Mesenchymal stem cell (in vitro differentiated cells and primary cell): ENCODE results near the gene AP1S2.
A peak's percentile ranks its signal among the peaks of the same experiment; 100 is the strongest.

Experiments used
- DNase-seq: peaks from one replicate; pipeline ENCODE4 v3.0.0-alpha.2; 2013
- H2AFZ ChIP-seq: one replicate; pipeline ENCODE4 v1.6.1; 2013; ENCODE audit warnings: low read depth, mild to moderate bottlenecking, control low read depth, inconsistent platforms, low read length, moderate library complexity
- H2AK5ac ChIP-seq: 2 replicates; pipeline ENCODE4 v1.6.1; 2013; ENCODE audit warnings: low read length, moderate library complexity, mild to moderate bottlenecking, inconsistent platforms; ENCODE audit not compliant: severe bottlenecking
- H2BK120ac ChIP-seq: one replicate; pipeline ENCODE4 v1.6.1; 2013; ENCODE audit warnings: low read depth, mild to moderate bottlenecking, inconsistent platforms, low read length, moderate library complexity
- H2BK12ac ChIP-seq, 2 experiments: one replicate each; pipeline ENCODE4 v1.6.1; 2013; ENCODE audit warnings: inconsistent platforms in 2 of 2, low read length in 2 of 2, mild to moderate bottlenecking in 2 of 2, moderate library complexity in 2 of 2, control low read depth in 1 of 2
- H2BK15ac ChIP-seq: one replicate; pipeline ENCODE4 v1.6.1; 2013; ENCODE audit warnings: mild to moderate bottlenecking, low read depth, inconsistent platforms; ENCODE audit not compliant: poor library complexity, severe bottlenecking
- H2BK5ac ChIP-seq: 2 replicates; pipeline ENCODE4 v1.6.1; 2013; ENCODE audit warnings: low read depth, mild to moderate bottlenecking, low read length, control low read depth, inconsistent platforms; ENCODE audit not compliant: poor library complexity, severe bottlenecking
- H3K14ac ChIP-seq, 2 experiments: one replicate each; pipeline ENCODE4 v1.6.1; 2013; ENCODE audit warnings: inconsistent platforms in 2 of 2, low read length in 2 of 2, control low read depth in 1 of 2, mild to moderate bottlenecking in 1 of 2, moderate library complexity in 1 of 2
- H3K18ac ChIP-seq, 2 experiments: one replicate each; pipeline ENCODE4 v1.6.1; 2013; ENCODE audit warnings: inconsistent platforms in 2 of 2, low read length in 2 of 2, control low read depth in 1 of 2, low read depth in 1 of 2, mild to moderate bottlenecking in 1 of 2
- H3K23ac ChIP-seq, 2 experiments: one replicate each; pipeline ENCODE4 v1.6.1; 2013; ENCODE audit warnings: inconsistent platforms in 2 of 2, low read length in 2 of 2, mild to moderate bottlenecking in 2 of 2, moderate library complexity in 2 of 2, control low read depth in 1 of 2
- H3K27ac ChIP-seq: 2 replicates; pipeline ENCODE4 v1.5.1; 2013; ENCODE audit warnings: mild to moderate bottlenecking, moderate library complexity, low read length, control low read depth, inconsistent platforms; ENCODE audit not compliant: poor library complexity, severe bottlenecking
- H3K27me3 ChIP-seq, 2 experiments: 2 replicates each; pipeline versions ENCODE4 v1.6.1 to v1.7.0; 2013; ENCODE audit warnings: low read length in 2 of 2, mild to moderate bottlenecking in 2 of 2, moderate library complexity in 2 of 2, control low read depth in 1 of 2, inconsistent platforms in 1 of 2; ENCODE audit not compliant: control insufficient read depth in 1 of 2, insufficient read depth in 1 of 2
- H3K36me3 ChIP-seq, 2 experiments: 2 replicates each; pipeline versions ENCODE4 v1.6.1 to v1.7.0; 2013; ENCODE audit warnings: low read length in 2 of 2, control low read depth in 1 of 2, inconsistent platforms in 1 of 2, low read depth in 1 of 2, mild to moderate bottlenecking in 1 of 2; ENCODE audit not compliant: insufficient read depth in 2 of 2, control insufficient read depth in 1 of 2
- H3K4ac ChIP-seq, 2 experiments: one replicate each; pipeline ENCODE4 v1.6.1; 2013; ENCODE audit warnings: inconsistent platforms in 2 of 2, low read length in 2 of 2, mild to moderate bottlenecking in 2 of 2, moderate library complexity in 2 of 2, control low read depth in 1 of 2, low read depth in 1 of 2
- H3K4me1 ChIP-seq: 2 replicates; pipeline ENCODE4 v1.6.1; 2013; ENCODE audit warnings: low read depth, low read length, control low read depth; ENCODE audit not compliant: control insufficient read depth, insufficient read depth
- H3K4me2 ChIP-seq: 2 replicates; pipeline ENCODE4 v1.6.1; 2013; ENCODE audit warnings: low read length, mild to moderate bottlenecking, inconsistent platforms; ENCODE audit not compliant: poor library complexity, severe bottlenecking
- H3K4me3 ChIP-seq, 2 experiments: 2 replicates each; pipeline versions ENCODE4 v1.5.1 to v1.7.0; 2013; ENCODE audit warnings: low read length in 2 of 2, mild to moderate bottlenecking in 2 of 2, control low read depth in 1 of 2, low read depth in 1 of 2; ENCODE audit not compliant: insufficient read depth in 1 of 2
- H3K79me1 ChIP-seq: replicated peaks from 2 replicates; pipeline ENCODE4 v1.6.1; 2013; ENCODE audit warnings: mild to moderate bottlenecking, control low read depth, low read length, inconsistent platforms; ENCODE audit not compliant: poor library complexity, severe bottlenecking
- H3K9ac ChIP-seq: 2 replicates; pipeline ENCODE4 v1.7.0; 2013; ENCODE audit warnings: mild to moderate bottlenecking, low read length, moderate library complexity
- H3K9me3 ChIP-seq: 2 replicates; pipeline ENCODE4 v1.7.0; 2013; ENCODE audit warnings: mild to moderate bottlenecking, low read length; ENCODE audit not compliant: control insufficient read depth
- H4K8ac ChIP-seq: one replicate; pipeline ENCODE4 v1.6.1; 2013; ENCODE audit warnings: inconsistent platforms, mild to moderate bottlenecking, low read length, moderate library complexity
- H4K91ac ChIP-seq: one replicate; pipeline ENCODE4 v1.6.1; 2013; ENCODE audit warnings: mild to moderate bottlenecking, low read length, inconsistent platforms
- WGBS: methylation state at CpG from one replicate; pipeline ENCODE4 v1.1.7; 2013; ENCODE audit warnings: mixed read lengths; 5-methylcytosine and 5-hydroxymethylcytosine counted together

Gene AP1S2

GRCh38 chrX:15804563-15804962 lies 50.0 kb downstream of the AP1S2 start:
- Histone ChIP-seq H3K4me3 (no peak overlapping the region), H4K8ac (no peak overlapping the region), H3K9me3 (no peaks in the 10 kb centered on the region), H3K36me3 (peaks cover 0 to 66% of the 10 kb centered on the region in 2 experiments), H3K79me1 (no peaks in the 10 kb centered on the region), H3K18ac (no peak overlapping the region), H3K27me3 (no peaks in the 10 kb centered on the region), H2BK12ac (no peak overlapping the region), H3K23ac (no peak overlapping the region), H3K9ac (no peak overlapping the region), H3K4me2 (no peak overlapping the region), H2BK120ac (no peak overlapping the region), H2BK5ac (no peak overlapping the region), H3K27ac (no peak overlapping the region), H4K91ac (no peak overlapping the region), H3K14ac (no peak overlapping the region), H2BK15ac (no peak overlapping the region), H3K4me1 (no peaks in the 10 kb centered on the region), H2AK5ac (no peak overlapping the region), H2AFZ (no peak overlapping the region), H3K4ac (no peak overlapping the region)
- DNase-seq = no peak

GRCh38 chrX:15797707-15798106 lies 56.9 kb downstream of the AP1S2 start:
- no peaks in the 10 kb centered on the region for H3K79me1 ChIP-seq
- no peak overlapping the region for H2AFZ ChIP-seq
- no peaks in the 10 kb centered on the region for H3K4me1 ChIP-seq
- H2BK12ac ChIP-seq = no peak overlapping the region
- H3K4me3 ChIP-seq = no peak overlapping the region
- H3K18ac ChIP-seq = no peak overlapping the region
- H3K4me2 ChIP-seq = no peak overlapping the region
- H3K27ac ChIP-seq = no peak overlapping the region
- H2BK120ac ChIP-seq = no peak overlapping the region
- H3K14ac ChIP-seq = no peak overlapping the region
- peaks cover 3 to 57% of the 10 kb centered on the region in 2 experiments for H3K36me3 ChIP-seq
- WGBS = 97% methylated on average over 3 of the region's 4 CpGs
- H3K23ac ChIP-seq = no peak overlapping the region
- no peaks in the 10 kb centered on the region for H3K9me3 ChIP-seq
- H3K27me3 ChIP-seq = no peaks in the 10 kb centered on the region
- no peak for DNase-seq
- no peak overlapping the region for H2BK5ac ChIP-seq
- H4K91ac ChIP-seq = no peak overlapping the region
- H3K9ac ChIP-seq = no peak overlapping the region
- no peak overlapping the region for H4K8ac ChIP-seq
- H3K4ac ChIP-seq = no peak overlapping the region
- H2BK15ac ChIP-seq = no peak overlapping the region
- H2AK5ac ChIP-seq = no peak overlapping the region

GRCh38 chrX:15790769-15791290 lies 63.8 kb downstream of the AP1S2 start:
- Histone ChIP-seq H2BK15ac (no peak overlapping the region), H2AFZ (peak overlapping the region; percentile 82), H2BK120ac (no peak overlapping the region), H4K8ac (peak overlapping the region; percentile 72), H3K9ac (peak overlapping the region; percentile 92), H3K4me1 (no peaks in the 10 kb centered on the region), H3K9me3 (no peaks in the 10 kb centered on the region), H3K14ac (no peak overlapping the region), H3K36me3 (peaks cover 3 to 28% of the 10 kb centered on the region in 2 experiments), H3K27me3 (no peaks in the 10 kb centered on the region), H4K91ac (no peak overlapping the region), H2AK5ac (no peak overlapping the region), H3K27ac (peak overlapping the region; percentile 91), H3K4ac (peak overlapping the region in 1 of 2 experiments; percentile 51), H2BK12ac (no peak overlapping the region), H3K79me1 (no peaks in the 10 kb centered on the region), H3K18ac (peak overlapping the region; percentile 62 to 96), H3K4me3 (peak overlapping the region; percentile 79 to 99), H2BK5ac (no peak overlapping the region), H3K23ac (no peak overlapping the region), H3K4me2 (peak overlapping the region; percentile 43)
- 1% methylated on average over 7 of the region's 15 CpGs for WGBS
- DNase-seq = no peak

GRCh38 chrX:15789979-15790768 lies 64.4 kb downstream of the AP1S2 start, which contains the start of gene ZRSR2:
Gene ZRSR2, plus strand, starts transcription at chrX:15790484. Its CDS starts 12 bp downstream, at chrX:15790496.
- H3K9ac ChIP-seq = peak within 1 kb of the TSS; percentile 92
- peak within 1 kb of the TSS; percentile 91 for H3K27ac ChIP-seq
- H3K9me3 ChIP-seq = no peaks in the 10 kb centered on the region
- H2BK120ac ChIP-seq = no peak within 1 kb of the TSS
- H3K23ac ChIP-seq = no peak within 1 kb of the TSS
- no peak within 1 kb of the TSS for H2BK5ac ChIP-seq
- H3K14ac ChIP-seq = peak within 1 kb of the TSS in 1 of 2 experiments; percentile 60
- peak within 1 kb of the TSS; percentile 79 to 99 for H3K4me3 ChIP-seq
- peak within 1 kb of the TSS in 1 of 2 experiments; percentile 42 for H2BK12ac ChIP-seq
- peak within 1 kb of the TSS; percentile 82 for H2AFZ ChIP-seq
- H3K4me1 ChIP-seq = no peaks in the 10 kb centered on the region
- peak within 1 kb of the TSS; percentile 81 for H3K4me2 ChIP-seq
- no peak within 1 kb of the TSS for H2AK5ac ChIP-seq
- peak within 1 kb of the TSS; percentile 50 for H4K91ac ChIP-seq
- no peaks in the 10 kb centered on the region for H3K27me3 ChIP-seq
- WGBS = 2% methylated on average over 34 of the region's 55 CpGs
- peak within 1 kb of the TSS; percentile 62 to 96 for H3K18ac ChIP-seq
- H2BK15ac ChIP-seq = no peak within 1 kb of the TSS
- peak within 1 kb of the TSS; percentile 72 for H4K8ac ChIP-seq
- DNase-seq = peak; percentile 77
- H3K79me1 ChIP-seq = no peaks in the 10 kb centered on the region
- H3K36me3 ChIP-seq = peaks cover 3 to 29% of the 10 kb centered on the region in 2 experiments
- peak within 1 kb of the TSS in 1 of 2 experiments; percentile 51 for H3K4ac ChIP-seq
